ENCODE results near the gene RBM6. TPM values are rescaled to one million over a fixed set of nuclear protein-coding genes. Genes with fewer than 3 reads are reported as not detected.
"Not testable (repeated sequence)": the region's sequence is repeated elsewhere in the genome, so short reads cannot be mapped to it uniquely, and the experiment has no call there.

RBM6 gene
- total and polyA plus RNA-seq, 4 donors = 47.0 to 271 (median 128) TPM

GRCh38 chr3:49926117-49926728 lies 13.7 kb upstream of the RBM6 start:
- Histone ChIP-seq H3K4me1 (ENCODE audit: control insufficient read depth in 1 of 2, insufficient read depth in 2 of 2, low read length in 2 of 2) (no peaks in the 10 kb centered on the region), H3K4me3 (ENCODE audit: low read length in 2 of 2) (no peak overlapping the region), H3K36me3 (ENCODE audit: control insufficient read depth in 1 of 2, insufficient read depth in 2 of 2, low read length in 1 of 2) (no peaks in the 10 kb centered on the region), H3K9me3 (ENCODE audit: control insufficient read depth, low read length) (no peaks in the 10 kb centered on the region), H3K27me3 (ENCODE audit: control insufficient read depth in 1 of 2, insufficient read depth in 2 of 2, low read length in 1 of 2) (no peaks in the 10 kb centered on the region), H3K27ac (ENCODE audit: low read depth in 1 of 2, low read length in 2 of 2) (no peak overlapping the region)
- peak in 1 of 2 donors; percentile 24 for DNase-seq
- intact Hi-C loops (cut with DNase I) = no loop called here
- WGBS, 2 donors = 85 to 87% methylated on average over 4 of the region's 4 CpGs
- no peak for ATAC-seq (ENCODE audit: low FRiP score)

- H3K9me3 ChIP-seq (ENCODE audit: control insufficient read depth, low read length) = no peaks in the 10 kb centered on the region
- peak in 1 of 2 donors; percentile 41 for DNase-seq
- no peaks in the 10 kb centered on the region for H3K4me1 ChIP-seq (ENCODE audit: control insufficient read depth in 1 of 2, insufficient read depth in 2 of 2, low read length in 2 of 2)
- H3K27ac ChIP-seq (ENCODE audit: low read depth in 1 of 2, low read length in 2 of 2) = no peak overlapping the region
- H3K36me3 ChIP-seq (ENCODE audit: control insufficient read depth in 1 of 2, insufficient read depth in 2 of 2, low read length in 1 of 2) = no peaks in the 10 kb centered on the region
- intact Hi-C loops (cut with DNase I) = no loop called here
- H3K4me3 ChIP-seq (ENCODE audit: low read length in 2 of 2) = no peak overlapping the region
- no peaks in the 10 kb centered on the region for H3K27me3 ChIP-seq (ENCODE audit: control insufficient read depth in 1 of 2, insufficient read depth in 2 of 2, low read length in 1 of 2)
- 85 to 87% methylated on average over 5 of the region's 5 CpGs for WGBS, 2 donors
- ATAC-seq (ENCODE audit: low FRiP score) = no peak
Measured at GRCh38 chr3:49927798-49928197, 12.2 kb upstream of the RBM6 start.

- WGBS, 2 donors = 82 to 84% methylated on average over 5 of the region's 5 CpGs
- no peak for ATAC-seq (ENCODE audit: low FRiP score)
- intact Hi-C loops (cut with DNase I) = no loop called here
- Histone ChIP-seq H3K27me3 (ENCODE audit: control insufficient read depth in 1 of 2, insufficient read depth in 2 of 2, low read length in 1 of 2) (no peaks in the 10 kb centered on the region), H3K36me3 (ENCODE audit: control insufficient read depth in 1 of 2, insufficient read depth in 2 of 2, low read length in 1 of 2) (no peaks in the 10 kb centered on the region), H3K27ac (ENCODE audit: low read depth in 1 of 2, low read length in 2 of 2) (no peak overlapping the region), H3K9me3 (ENCODE audit: control insufficient read depth, low read length) (no peaks in the 10 kb centered on the region), H3K4me1 (ENCODE audit: control insufficient read depth in 1 of 2, insufficient read depth in 2 of 2, low read length in 2 of 2) (no peaks in the 10 kb centered on the region), H3K4me3 (ENCODE audit: low read length in 2 of 2) (no peak overlapping the region)
- peak in 1 of 2 donors; percentile 63 for DNase-seq
Measured at GRCh38 chr3:49928481-49929017, 11.4 kb upstream of the RBM6 start.

GRCh38 chr3:49929291-49930167 lies 10.4 kb upstream of the RBM6 start, which contains the start of gene MON1A:
Gene MON1A, minus strand, starts transcription at chr3:49929811. Its CDS starts 16,465 bp downstream, at chr3:49913346.
- intact Hi-C loops (cut with DNase I) = no loop called here
- H3K4me3 ChIP-seq (ENCODE audit: low read length in 2 of 2) = peak within 1 kb of the TSS; percentile 78 to 85
- WGBS, 2 donors = 0 to 1% methylated on average over 56 of the region's 56 CpGs

GRCh38 chr3:49930168-49930690 lies 9.7 kb upstream of the RBM6 start:
- Histone ChIP-seq H3K27me3 (ENCODE audit: control insufficient read depth in 1 of 2, insufficient read depth in 2 of 2, low read length in 1 of 2) (no peaks in the 10 kb centered on the region), H3K4me1 (ENCODE audit: control insufficient read depth in 1 of 2, insufficient read depth in 2 of 2, low read length in 2 of 2) (no peaks in the 10 kb centered on the region), H3K27ac (ENCODE audit: low read depth in 1 of 2, low read length in 2 of 2) (peak overlapping the region; percentile 32 to 83), H3K36me3 (ENCODE audit: control insufficient read depth in 1 of 2, insufficient read depth in 2 of 2, low read length in 1 of 2) (no peaks in the 10 kb centered on the region), H3K4me3 (ENCODE audit: low read length in 2 of 2) (no peak overlapping the region), H3K9me3 (ENCODE audit: control insufficient read depth, low read length) (no peaks in the 10 kb centered on the region)
- WGBS, 2 donors = 33 to 34% methylated on average over 16 of the region's 16 CpGs
- DNase-seq = no peak
- ATAC-seq (ENCODE audit: low FRiP score) = no peak
- intact Hi-C loops (cut with DNase I) = no loop called here

More at GRCh38 chr3:49929291-49930167, 10.4 kb upstream of the RBM6 start, which contains the start of gene MON1A:
- DNase-seq (peak; percentile 97 to 99), ATAC-seq (ENCODE audit: low FRiP score) (peak; percentile 100)
- Histone ChIP-seq H3K4me1 (ENCODE audit: control insufficient read depth in 1 of 2, insufficient read depth in 2 of 2, low read length in 2 of 2) (no peaks in the 10 kb centered on the region), H3K27me3 (ENCODE audit: control insufficient read depth in 1 of 2, insufficient read depth in 2 of 2, low read length in 1 of 2) (no peaks in the 10 kb centered on the region), H3K9me3 (ENCODE audit: control insufficient read depth, low read length) (no peaks in the 10 kb centered on the region), H3K36me3 (ENCODE audit: control insufficient read depth in 1 of 2, insufficient read depth in 2 of 2, low read length in 1 of 2) (no peaks in the 10 kb centered on the region), H3K27ac (ENCODE audit: low read depth in 1 of 2, low read length in 2 of 2) (peak within 1 kb of the TSS; percentile 32 to 83)

- Histone ChIP-seq H3K36me3 (ENCODE audit: control insufficient read depth in 1 of 2, insufficient read depth in 2 of 2, low read length in 1 of 2) (no peaks in the 10 kb centered on the region), H3K4me1 (ENCODE audit: control insufficient read depth in 1 of 2, insufficient read depth in 2 of 2, low read length in 2 of 2) (no peaks in the 10 kb centered on the region), H3K9me3 (ENCODE audit: control insufficient read depth, low read length) (no peaks in the 10 kb centered on the region), H3K27me3 (ENCODE audit: control insufficient read depth in 1 of 2, insufficient read depth in 2 of 2, low read length in 1 of 2) (no peaks in the 10 kb centered on the region), H3K27ac (ENCODE audit: low read depth in 1 of 2, low read length in 2 of 2) (no peak overlapping the region), H3K4me3 (ENCODE audit: low read length in 2 of 2) (no peak overlapping the region)
- DNase-seq = peak in 1 of 2 donors; percentile 50
- intact Hi-C loops (cut with DNase I) = no loop called here
- WGBS, 2 donors = 84 to 93% methylated on average over 1 of the region's 1 CpG
- no peak for ATAC-seq (ENCODE audit: low FRiP score)
Measured at GRCh38 chr3:49930922-49931321, 9.0 kb upstream of the RBM6 start.

GRCh38 chr3:49932281-49932680 lies 7.7 kb upstream of the RBM6 start:
- H3K4me3 ChIP-seq (ENCODE audit: low read length in 2 of 2); H3K36me3 ChIP-seq (ENCODE audit: control insufficient read depth in 1 of 2, insufficient read depth in 2 of 2, low read length in 1 of 2); H3K27ac ChIP-seq (ENCODE audit: low read depth in 1 of 2, low read length in 2 of 2); H3K9me3 ChIP-seq (ENCODE audit: control insufficient read depth, low read length); ATAC-seq (ENCODE audit: low FRiP score); H3K4me1 ChIP-seq (ENCODE audit: control insufficient read depth in 1 of 2, insufficient read depth in 2 of 2, low read length in 2 of 2); H3K27me3 ChIP-seq (ENCODE audit: control insufficient read depth in 1 of 2, insufficient read depth in 2 of 2, low read length in 1 of 2); intact Hi-C loops (cut with DNase I): not testable (repeated sequence)
- DNase-seq = peak in 1 of 2 donors; percentile 31
- 93 to 94% methylated on average over 15 of the region's 15 CpGs for WGBS, 2 donors

- intact Hi-C loops (cut with DNase I) = no loop called here
- H3K27me3 ChIP-seq (ENCODE audit: control insufficient read depth in 1 of 2, insufficient read depth in 2 of 2, low read length in 1 of 2) = no peaks in the 10 kb centered on the region
- H3K9me3 ChIP-seq (ENCODE audit: control insufficient read depth, low read length) = no peaks in the 10 kb centered on the region
- no peaks in the 10 kb centered on the region for H3K4me1 ChIP-seq (ENCODE audit: control insufficient read depth in 1 of 2, insufficient read depth in 2 of 2, low read length in 2 of 2)
- no peak for ATAC-seq (ENCODE audit: low FRiP score)
- no peak overlapping the region for H3K27ac ChIP-seq (ENCODE audit: low read depth in 1 of 2, low read length in 2 of 2)
- DNase-seq = no peak
- WGBS, 2 donors = 43 to 46% methylated on average over 3 of the region's 3 CpGs
- no peaks in the 10 kb centered on the region for H3K36me3 ChIP-seq (ENCODE audit: control insufficient read depth in 1 of 2, insufficient read depth in 2 of 2, low read length in 1 of 2)
- no peak overlapping the region for H3K4me3 ChIP-seq (ENCODE audit: low read length in 2 of 2)
Measured at GRCh38 chr3:49937090-49937489, 2.9 kb upstream of the RBM6 start.

Measured in aorta (tissue), 5 donors.